GM19238 (cell line): ENCODE measurements around the gene NKD2.
"Not testable (repeated sequence)": the region's sequence is repeated elsewhere in the genome, so short reads cannot be mapped to it uniquely, and the experiment has no call there.

Experiments used
- DNase-seq: peaks from one replicate; pipeline ENCODE4 v3.0.0; 2011; ENCODE audit warnings: low spot score; ENCODE audit not compliant: insufficient read length

The NKD2 gene

GRCh38 chr5:1073239-1074102 is 64.9 kb downstream of the NKD2 start:
- DNase-seq: no peak

DNA sequence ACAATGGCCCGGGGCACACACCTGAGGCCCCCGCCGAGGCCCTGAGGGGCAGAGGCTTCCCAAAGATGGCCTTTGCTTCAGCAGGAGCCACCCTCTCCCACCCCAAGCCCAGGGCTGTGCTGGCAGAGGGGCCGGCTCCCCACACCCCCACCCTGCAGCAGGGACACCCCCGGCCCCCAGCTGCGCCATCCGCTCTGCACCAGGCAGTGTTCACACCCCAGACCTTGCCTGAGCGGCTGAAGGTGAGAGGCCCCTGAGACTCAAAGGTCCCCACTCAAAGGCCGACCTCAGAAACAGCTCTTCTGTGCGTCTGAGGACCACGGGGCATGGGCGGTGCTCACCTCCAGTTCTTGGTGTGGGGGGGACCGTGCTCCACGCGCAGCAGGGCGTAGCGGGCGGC is 65.6 kb downstream of the NKD2 start:
- DNase-seq: no peak

GRCh38 chr5:1074816-1075554 is 66.4 kb downstream of the NKD2 start:
- DNase-seq: no peak

- DNase-seq: no peak
Measured at GRCh38 chr5:1075555-1075881, 66.9 kb downstream of the NKD2 start.

- DNase-seq: no peak
Measured at GRCh38 chr5:1075931-1076330, 67.3 kb downstream of the NKD2 start.

GRCh38 chr5:1076406-1076805 is 67.8 kb downstream of the NKD2 start:
- no peak for DNase-seq

- DNase-seq: no peak
Measured at GRCh38 chr5:1077026-1077425, 68.4 kb downstream of the NKD2 start.

GRCh38 chr5:1077491-1078020 is 69.0 kb downstream of the NKD2 start:
- DNase-seq: no peak

GRCh38 chr5:1078206-1078605 is 69.6 kb downstream of the NKD2 start:
- DNase-seq: no peak

- DNase-seq: no peak
Measured at GRCh38 chr5:1078851-1079250, 70.2 kb downstream of the NKD2 start.

DNA sequence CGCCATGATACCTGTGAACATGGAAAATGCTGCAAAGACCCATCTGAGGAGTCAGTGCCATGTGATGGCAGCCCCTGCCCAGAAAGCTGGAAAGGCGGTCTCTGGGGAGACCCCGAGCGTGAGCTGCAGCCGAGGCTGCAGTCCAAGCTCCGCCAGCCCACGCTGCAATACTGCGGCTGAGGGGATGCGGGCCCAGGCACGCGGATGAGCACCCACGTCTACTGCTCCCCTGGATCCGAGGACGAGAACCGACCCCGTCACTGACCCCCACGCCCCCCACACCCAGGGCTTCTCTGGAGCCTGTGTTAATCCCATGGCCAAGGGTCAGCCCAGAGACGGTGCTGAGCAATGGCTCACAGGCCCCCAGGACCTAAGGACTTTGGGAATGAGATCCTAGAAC is 70.9 kb downstream of the NKD2 start:
- DNase-seq: no peak

DNA sequence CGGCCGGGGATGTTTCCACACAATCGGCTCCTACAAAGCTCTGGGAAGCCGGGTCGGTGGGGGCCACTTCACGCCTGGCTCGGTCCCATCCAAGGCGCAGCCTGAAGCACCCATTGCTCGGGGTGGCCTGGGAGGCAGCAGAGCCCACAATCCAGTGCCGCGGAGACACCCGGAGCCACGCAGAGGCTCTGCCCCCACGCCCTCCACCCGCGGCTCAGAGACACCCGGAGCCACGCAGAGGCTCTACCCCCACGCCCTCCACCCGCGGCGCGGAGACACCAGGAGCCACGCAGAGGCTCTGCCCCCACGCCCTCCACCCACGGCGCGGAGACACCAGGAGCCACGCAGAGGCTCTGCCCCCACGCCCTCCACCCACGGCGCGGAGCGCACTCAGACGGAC is 71.4 kb downstream of the NKD2 start:
- no peak for DNase-seq

DNA sequence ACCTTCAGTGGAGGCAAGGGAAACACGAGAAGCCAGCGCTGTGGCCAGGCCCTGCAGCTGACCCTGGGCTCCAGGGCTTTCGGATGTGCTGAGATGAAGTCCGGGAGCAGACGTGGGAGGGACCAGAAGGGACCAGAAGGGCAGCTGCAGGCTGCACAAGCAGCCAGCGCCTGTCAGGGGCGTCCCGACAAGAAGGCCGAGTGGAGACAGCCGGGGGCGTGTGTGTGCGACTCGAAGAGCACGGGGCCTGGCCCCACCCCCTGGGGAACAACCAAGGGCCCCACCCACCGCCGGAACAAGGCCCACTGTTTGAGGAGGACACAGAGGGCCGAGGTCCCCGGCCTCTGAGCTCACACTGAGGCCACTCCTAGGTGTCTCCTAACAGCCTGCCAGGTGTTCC is 71.8 kb downstream of the NKD2 start:
- no peak for DNase-seq

GRCh38 chr5:1081519-1081918 is 72.9 kb downstream of the NKD2 start:
- no peak for DNase-seq

DNA sequence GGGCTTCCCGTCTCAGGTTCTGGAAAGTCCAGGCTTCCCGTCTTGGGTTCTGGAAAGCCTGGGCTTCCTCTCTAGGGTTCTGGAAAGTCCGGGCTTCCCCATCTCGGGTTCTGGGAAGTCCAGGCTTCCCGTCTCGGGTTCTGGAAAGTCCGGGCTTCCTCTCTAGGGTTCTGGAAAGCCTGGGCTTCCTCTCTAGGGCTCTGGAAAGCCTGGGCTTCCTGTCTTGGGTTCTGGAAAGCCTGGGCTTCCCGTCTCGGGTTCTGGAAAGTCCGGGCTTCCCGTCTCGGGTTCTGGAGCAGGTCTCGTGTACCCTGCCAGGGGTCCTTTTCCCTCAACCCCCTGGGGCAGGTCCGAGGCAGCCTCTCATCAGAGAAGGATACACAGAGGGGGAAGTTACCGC is 74.4 kb downstream of the NKD2 start:
- DNase-seq: not testable (repeated sequence)

DNA sequence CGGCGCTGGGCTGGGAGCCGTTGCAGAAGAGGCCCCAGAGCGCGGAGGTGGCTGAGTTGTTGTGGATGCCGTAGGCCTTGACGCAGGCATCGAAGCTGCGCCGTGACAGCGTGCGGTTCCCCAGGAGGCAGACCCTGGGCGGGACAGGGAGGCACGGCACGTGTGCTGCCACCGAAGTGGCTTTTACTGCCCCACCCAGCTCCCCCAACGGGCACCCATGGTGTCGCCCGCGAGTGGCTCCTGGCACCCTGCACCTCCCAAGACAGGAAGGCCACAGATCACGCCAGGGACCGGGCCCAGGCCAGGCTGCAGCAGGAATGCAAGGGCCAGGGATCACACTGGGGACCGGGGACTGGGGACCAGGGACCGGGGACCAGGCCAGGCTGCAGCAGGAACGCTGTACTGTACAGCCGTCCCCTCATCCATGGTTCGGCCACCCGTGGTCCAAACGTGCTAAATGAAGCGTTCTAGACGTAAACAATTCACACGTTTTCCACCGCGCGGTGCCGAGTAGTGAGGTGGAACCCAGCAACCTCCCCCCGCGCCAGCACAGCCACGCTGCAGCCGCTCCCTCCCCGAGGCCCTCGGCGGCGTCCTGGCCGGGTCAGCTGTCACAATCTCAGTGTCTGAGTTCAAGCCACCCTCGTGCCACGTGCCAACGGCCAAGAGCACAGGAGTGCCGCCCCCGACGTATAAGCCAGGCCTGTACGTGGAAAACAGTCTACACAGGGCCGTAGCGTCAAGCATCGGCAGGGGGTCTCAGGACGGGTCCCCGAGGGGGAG is 75.4 kb downstream of the NKD2 start:
- DNase-seq: no peak

DNA sequence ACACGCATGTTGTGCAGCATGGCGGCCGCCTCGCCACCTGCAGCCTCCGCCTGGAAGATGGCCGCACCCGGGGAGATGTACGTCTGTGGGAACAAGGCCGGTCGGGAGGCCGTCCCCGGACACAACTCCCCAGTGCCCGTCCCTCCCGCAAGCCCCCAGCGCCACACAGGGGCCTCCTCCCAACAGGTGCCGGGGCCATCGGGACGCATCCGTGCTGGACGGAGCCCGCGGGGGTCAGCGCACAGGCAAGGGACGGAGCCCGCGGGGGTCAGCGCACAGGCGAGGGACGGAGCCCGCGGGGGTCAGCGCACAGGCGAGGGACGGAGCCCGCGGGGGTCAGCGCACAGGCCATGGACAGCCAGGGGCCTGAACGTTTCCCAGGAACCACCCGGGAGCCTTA is 76.8 kb downstream of the NKD2 start:
- DNase-seq: no peak

GRCh38 chr5:1086137-1086536 is 77.5 kb downstream of the NKD2 start:
- DNase-seq: no peak

- DNase-seq: no peak
Measured at GRCh38 chr5:1086871-1087270, 78.3 kb downstream of the NKD2 start.

GRCh38 chr5:1087428-1087827 is 78.8 kb downstream of the NKD2 start:
- no peak for DNase-seq

- no peak for DNase-seq
Measured at GRCh38 chr5:1088031-1088430, 79.4 kb downstream of the NKD2 start.
